ENCODE data around the gene TRAK1.

GRCh38 chr3:42129014-42129953 lies 38.1 kb downstream of the TRAK1 start:
- TF ChIP-seq CTCF (IDR thresholded peaks at IDR 0.05) (no peak), POLR2AphosphoS5 (IDR thresholded peaks at IDR 0.05) (no peak)
